Mononuclear cell (primary cell): ENCODE data around the gene EXOSC6. TPM values are rescaled to one million over a fixed set of nuclear protein-coding genes. Genes with fewer than 3 reads are reported as not detected.
"Not testable (repeated sequence)": the region's sequence is repeated elsewhere in the genome, so short reads cannot be mapped to it uniquely, and the experiment has no call there.

Source experiments
- H3K27me3 ChIP-seq: 2 replicates; pipeline ENCODE4 v1.6.0; 2011; ENCODE audit warnings: low read length, control low read depth; ENCODE audit not compliant: insufficient read depth
- H3K4me1 ChIP-seq: 2 replicates; pipeline ENCODE4 v1.5.1; 2011; ENCODE audit warnings: mild to moderate bottlenecking, low read length, control low read depth; ENCODE audit not compliant: insufficient read depth
- H3K4me3 ChIP-seq: 2 replicates; pipeline ENCODE4 v1.5.1; 2011; ENCODE audit warnings: mild to moderate bottlenecking, low read length, moderate library complexity
- H3K9me3 ChIP-seq: 2 replicates; pipeline ENCODE4 v1.5.1; 2011; ENCODE audit warnings: low read depth, mild to moderate bottlenecking, control low read depth, low read length
- total RNA-seq: library from RNA; depleted of rRNA; stranded (reverse); fragments of >200 nt; gene quantifications from one replicate; pipeline ENCODE4 v1.2.3, GENCODE V29; 2012

EXOSC6 gene
- total RNA-seq, 1 donor: 37.4 TPM

DNA sequence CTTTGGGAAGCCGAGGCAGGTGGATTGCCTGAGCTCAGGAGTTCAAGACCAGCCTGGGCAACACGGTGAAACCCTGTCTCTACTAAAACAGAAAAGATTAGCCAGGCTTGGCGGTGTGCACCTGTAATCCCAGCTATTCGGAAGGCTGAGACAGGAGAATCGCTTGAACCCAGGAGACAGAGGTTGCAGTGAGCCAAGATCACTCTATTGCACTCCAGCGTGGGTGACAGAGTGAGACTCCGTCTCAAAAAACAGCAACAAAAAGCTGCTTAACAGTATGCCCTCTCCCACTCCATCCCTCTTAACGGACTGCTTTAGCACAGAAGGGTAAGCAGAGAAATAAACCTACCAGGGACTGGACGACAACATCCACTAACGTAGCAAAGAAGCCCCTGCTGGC, 16.2 kb upstream of the EXOSC6 start:
- not testable (repeated sequence) for H3K9me3 ChIP-seq, H3K4me1 ChIP-seq, H3K4me3 ChIP-seq, H3K27me3 ChIP-seq

DNA sequence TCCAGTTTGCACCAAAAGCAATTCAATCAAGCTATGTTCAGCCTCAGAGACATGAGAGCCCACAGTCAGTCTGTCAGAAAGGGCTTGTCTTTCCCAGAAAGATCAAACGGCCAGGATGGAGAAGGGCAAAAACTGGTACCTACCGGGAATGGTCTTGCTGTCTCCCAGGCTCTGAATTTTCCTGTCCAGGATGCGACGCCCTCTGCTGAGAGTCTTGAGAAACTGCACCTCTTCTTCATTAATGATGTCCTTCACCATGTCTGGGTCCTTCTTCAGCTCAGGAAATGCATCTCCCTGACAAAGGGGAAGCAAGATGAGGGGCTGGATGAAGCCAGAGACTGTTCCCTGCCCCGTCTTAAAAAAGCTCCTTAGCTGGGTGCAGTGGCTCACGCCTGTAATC, 15.8 kb upstream of the EXOSC6 start:
- Histone ChIP-seq H3K4me1 (no peaks in the 10 kb centered on the region), H3K4me3 (no peak overlapping the region), H3K9me3 (no peaks in the 10 kb centered on the region), H3K27me3 (no peaks in the 10 kb centered on the region)

DNA sequence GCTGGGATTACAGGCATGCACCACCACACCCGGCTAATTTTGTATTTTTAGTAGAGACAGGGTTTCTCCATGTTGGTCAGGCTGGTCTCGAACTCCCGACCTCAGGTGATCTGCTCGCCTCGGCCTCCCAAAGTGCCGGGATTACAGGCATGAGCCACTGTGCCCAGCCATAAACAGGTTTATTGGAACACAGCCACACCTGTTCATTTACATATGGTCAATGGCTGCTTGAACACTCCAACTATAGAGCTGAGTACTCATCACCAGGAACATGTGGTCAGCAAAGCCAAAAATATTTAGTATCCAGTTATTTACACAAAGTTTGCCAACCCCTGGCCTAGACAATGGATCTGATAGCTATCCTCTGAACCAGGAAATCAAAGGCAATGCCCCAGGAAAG, 8.2 kb upstream of the EXOSC6 start:
- not testable (repeated sequence) for H3K4me3 ChIP-seq, H3K4me1 ChIP-seq, H3K27me3 ChIP-seq, H3K9me3 ChIP-seq

DNA sequence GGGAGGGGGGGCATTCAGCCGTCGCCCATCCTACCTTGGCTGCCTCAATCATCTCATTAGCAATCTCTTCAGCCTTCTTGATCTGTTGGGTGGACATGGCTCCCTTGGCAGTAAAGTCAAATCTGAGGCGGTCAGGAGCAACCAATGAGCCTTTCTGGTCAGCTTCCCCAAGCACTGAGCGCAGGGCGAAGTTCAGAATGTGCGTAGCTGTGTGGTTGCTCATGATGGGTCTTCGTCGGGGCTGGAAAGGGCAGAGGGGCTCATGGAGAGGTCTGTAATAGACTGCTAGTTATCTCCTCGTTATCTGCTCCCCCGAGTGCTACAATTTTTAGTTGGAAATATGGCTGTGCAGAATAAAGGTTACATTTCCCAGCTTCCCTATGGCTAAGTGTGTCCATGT, 7.2 kb upstream of the EXOSC6 start:
- Histone ChIP-seq H3K4me1 (no peaks in the 10 kb centered on the region), H3K4me3 (no peak overlapping the region)

DNA sequence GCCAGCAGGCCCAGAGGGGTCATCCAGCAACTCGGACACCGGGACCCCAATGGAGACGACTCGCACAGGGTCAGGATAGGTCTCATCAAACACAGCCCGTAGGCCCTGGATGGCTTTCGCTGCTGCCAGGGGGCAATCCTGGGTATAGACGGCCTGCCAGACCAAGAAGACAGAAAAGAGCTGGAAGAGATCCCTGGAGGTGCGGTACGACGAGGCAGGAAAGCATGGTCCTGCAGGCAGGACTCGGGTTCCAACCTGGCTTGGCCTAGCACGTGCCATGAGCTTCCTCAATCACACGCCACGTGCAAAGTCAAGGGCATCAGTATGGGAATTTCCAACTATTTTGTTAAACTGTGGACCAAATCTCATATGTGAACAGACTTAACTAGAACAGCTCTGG, 6.3 kb upstream of the EXOSC6 start:
- Histone ChIP-seq H3K4me3 (no peak overlapping the region), H3K9me3 (no peaks in the 10 kb centered on the region), H3K27me3 (no peaks in the 10 kb centered on the region), H3K4me1 (no peaks in the 10 kb centered on the region)

More for the DNA sequence above, 7.2 kb upstream of the EXOSC6 start:
- no peaks in the 10 kb centered on the region for H3K9me3 ChIP-seq
- no peaks in the 10 kb centered on the region for H3K27me3 ChIP-seq

DNA sequence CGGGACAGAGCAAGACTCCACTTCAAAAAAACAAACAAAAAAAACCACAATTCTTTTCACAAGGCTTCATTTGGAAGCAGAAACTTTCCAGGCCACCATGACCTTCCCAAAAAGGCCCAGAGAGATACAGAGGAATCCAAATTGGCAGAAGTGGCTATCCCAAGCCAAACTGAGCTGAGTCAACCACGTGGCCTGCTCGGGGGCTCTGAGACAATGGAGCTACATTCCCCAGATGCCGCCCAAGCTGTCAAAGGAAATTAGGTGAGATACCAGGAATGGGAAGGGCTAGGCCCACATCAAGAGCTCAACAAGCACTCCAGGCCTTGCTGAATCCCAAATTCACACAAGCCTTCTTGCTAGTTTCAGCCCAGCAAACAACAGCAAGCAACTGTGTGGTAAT, 5.7 kb upstream of the EXOSC6 start:
- no peaks in the 10 kb centered on the region for H3K9me3 ChIP-seq
- H3K27me3 ChIP-seq: no peaks in the 10 kb centered on the region
- H3K4me3 ChIP-seq: no peak overlapping the region
- no peaks in the 10 kb centered on the region for H3K4me1 ChIP-seq

DNA sequence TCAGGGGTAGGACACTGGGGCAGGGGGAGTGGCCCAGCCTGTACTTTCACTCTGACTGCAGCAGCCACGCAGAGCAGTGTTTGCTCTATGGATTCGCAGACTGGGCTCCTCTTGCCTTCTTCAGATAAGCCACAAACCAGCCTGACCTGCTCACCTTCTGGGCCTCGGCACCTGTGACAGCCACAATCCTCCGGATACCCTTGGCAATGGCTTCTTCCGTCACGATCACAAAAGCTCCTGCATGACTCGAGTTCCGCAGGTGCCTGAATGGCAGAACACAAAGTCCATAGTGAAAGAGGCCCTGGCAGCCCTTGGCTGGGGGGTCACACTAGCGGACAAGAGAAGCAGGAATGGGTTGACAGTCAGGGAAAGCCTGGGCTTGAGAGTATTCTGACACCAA, 3.8 kb upstream of the EXOSC6 start:
- Histone ChIP-seq H3K4me1 (peaks cover 6% of the 10 kb centered on the region), H3K4me3 (no peak overlapping the region), H3K9me3 (no peaks in the 10 kb centered on the region), H3K27me3 (no peaks in the 10 kb centered on the region)

DNA sequence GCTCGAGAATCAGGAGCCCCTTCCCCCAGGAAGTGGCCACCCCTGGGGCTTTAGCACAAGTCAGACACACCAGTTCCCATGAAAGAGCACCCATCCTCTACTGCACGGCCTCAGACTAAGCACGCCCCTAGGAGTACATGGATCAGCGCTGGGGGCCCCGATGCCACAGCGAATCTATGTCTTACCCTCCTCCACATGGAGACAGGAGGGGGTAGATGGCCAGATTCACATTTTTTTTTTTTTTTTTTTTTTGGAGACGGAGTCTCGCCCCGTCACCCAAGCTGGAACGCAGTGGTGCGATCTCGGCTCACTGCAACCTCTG, 3.2 kb upstream of the EXOSC6 start:
- no peak overlapping the region for H3K4me3 ChIP-seq
- no peaks in the 10 kb centered on the region for H3K27me3 ChIP-seq
- peaks cover 12% of the 10 kb centered on the region for H3K4me1 ChIP-seq
- H3K9me3 ChIP-seq: no peaks in the 10 kb centered on the region

DNA sequence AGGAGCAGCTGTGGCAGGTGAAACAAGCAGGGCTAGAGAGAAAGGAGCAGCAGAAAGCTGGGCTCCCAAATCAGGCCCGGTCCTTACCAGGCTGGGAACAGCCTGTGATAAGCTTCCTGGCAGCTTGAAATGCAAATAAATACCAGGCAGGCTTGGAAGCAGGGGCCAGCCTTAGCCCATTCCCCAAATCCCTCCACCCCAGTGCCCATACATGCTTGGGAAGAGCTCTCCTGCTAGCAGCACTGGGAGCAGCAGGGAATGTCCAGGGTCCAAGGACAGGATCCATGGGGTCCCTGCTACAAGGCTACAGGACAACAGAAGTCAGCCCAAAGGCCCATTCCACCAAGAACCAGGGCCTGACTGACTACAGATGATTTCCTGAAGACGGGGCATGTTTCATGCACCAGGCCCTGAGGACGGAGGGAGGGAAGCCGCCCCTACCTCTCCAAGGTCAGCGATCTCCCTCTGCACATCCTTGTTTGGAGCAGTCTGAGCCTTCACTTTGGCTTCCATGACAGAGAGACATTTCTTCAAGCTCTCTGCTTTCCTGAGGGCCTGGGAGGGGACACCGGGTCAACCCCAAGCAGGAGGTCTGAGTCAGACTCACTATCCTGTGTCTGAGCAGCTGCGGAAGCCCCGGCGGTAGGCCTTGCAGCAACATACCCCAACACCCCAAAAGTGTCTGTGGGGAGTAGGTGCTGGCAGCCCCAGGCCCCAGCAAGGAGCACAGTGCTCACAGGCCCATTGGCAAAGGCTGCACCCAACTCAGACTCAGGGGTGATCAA, 2.6 kb upstream of the EXOSC6 start:
- Histone ChIP-seq H3K27me3 (no peaks in the 10 kb centered on the region), H3K9me3 (no peaks in the 10 kb centered on the region), H3K4me1 (peaks cover 18% of the 10 kb centered on the region), H3K4me3 (no peak overlapping the region)

DNA sequence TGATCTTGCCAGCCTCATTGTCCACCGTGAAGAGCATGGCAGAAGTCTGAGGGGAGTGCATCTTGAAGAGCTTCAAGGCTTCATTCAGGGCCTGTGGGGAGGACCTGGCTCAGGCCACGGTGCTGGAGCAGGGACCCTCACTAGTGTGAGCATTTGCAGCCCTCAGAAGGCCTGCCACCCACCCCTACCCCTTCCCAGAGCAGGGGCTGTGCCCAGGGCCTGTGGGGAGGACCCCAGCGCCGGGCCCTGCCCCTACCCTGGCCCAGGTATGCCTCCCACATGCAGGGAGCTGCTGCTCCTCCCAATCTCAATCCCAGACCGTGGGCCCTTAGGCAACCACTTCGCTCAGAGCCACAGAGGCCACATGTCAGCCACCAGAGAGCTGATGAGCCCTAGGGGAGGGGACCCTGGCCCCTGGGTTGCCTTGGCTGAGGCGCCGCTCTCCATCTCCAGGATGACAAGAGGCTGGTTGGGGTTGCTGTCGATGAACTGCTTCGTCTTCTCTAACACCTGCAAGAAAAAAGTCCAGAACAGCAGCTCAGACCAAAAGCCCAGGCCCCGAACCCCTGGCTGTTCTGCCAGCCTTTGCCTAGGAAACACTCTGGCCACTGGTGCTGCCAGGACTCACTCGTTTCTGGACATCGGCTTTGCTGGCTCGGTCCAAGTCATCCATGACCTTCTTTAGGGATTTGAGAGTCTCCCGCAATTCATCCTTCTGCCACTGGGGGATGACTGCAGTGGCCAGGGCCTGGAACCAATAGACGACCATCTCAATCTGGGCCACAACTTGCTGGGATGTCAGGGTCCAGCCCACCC, 1.8 kb upstream of the EXOSC6 start:
- Histone ChIP-seq H3K4me3 (no peak overlapping the region), H3K4me1 (peaks cover 24% of the 10 kb centered on the region), H3K27me3 (no peaks in the 10 kb centered on the region), H3K9me3 (no peaks in the 10 kb centered on the region)

DNA sequence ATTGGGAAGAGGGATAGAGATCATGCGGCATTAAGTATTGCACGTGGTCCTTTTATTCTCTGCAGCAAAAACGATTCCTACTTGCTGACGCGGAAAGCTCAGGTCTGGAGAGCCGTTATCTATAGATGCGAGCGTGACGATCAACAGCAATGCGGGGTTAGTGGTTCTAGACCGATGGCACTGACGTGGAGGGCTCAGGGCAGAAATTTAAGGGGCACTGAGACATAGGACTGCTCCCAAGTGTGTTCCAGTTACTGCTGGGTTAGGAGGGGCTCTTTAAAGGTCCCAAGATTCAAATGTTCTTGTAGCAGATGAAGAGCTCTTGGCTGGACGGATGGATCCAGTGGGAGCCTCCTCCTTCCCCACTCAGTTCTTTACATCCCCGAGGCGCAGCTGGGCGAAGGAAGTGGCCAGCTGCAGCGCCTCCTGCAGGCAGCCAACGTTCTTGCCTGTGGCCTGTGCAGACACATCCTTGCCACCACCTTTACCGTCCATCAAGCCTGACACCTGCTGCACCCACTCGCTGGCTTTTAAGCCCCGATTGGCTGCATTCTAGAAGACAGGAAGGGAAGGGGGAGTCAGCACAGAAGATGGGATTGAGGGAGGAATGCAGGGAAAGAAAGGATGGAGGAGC, 732 bp upstream of the EXOSC6 start:
- no peaks in the 10 kb centered on the region for H3K9me3 ChIP-seq
- H3K4me3 ChIP-seq: no peak overlapping the region
- H3K27me3 ChIP-seq: no peaks in the 10 kb centered on the region
- peaks cover 25% of the 10 kb centered on the region for H3K4me1 ChIP-seq

DNA sequence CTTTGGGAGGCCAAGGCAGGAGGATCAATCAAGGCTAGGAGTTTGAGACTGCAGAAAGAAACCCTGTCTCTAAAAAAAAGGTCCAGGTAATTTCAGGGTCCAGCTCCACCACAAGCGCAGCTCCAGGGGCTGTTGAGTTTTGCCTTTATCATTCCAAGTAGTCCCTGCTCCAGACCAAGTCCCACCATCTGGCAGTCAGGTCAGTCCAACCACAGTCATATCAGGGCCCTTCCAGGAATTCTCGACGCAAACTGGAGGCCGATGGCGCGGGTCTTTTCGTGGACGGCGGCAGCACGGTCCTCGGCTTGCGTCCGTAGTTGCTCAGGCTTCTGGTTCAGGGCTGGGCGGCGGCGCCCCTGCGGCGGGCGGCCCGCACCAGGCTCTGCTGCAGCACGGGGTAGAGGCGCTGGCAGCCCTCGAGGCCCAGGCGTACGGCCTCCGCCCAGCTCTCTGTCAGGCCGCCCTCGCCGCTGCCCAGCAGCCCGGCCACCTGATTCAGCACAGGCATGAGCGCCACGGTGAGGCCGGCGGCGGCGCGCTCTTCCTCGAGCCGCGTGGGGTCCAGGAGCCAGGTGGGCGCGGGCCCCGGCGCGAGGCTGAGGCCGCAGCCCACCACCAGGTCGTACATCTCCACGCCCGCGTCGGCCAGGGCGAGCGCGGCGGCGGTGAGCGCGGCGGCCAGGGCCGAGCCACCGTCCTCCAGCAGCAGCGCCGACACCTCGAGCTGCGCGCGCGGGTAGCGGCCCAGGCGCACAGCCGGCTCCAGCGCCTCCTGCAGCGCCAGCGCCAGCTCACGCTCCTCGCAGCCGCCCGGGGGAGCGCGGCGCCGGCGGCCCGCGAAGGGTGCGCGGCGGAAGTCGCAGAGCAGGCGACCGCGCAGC, 752 bp downstream of the EXOSC6 start:
- peaks cover 25% of the 10 kb centered on the region for H3K4me1 ChIP-seq

DNA sequence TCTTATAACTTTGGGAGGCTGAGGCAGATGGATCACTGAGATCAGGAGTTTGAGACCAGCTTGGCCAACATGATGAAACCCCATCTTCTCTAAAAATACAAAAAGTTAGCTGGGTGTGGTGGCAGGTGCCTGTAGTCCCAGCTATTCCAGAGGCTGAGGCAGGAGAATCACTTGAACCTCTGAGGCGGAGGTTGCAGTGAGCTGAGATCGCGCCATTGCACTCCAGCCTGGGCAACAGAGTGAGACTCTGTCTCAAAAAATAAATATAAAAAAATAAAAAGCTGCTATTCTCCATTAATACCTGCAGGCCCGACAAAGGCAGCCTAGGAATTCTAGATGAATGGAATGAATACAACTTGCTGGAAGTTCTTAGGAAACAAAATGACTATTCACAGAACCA, 2.0 kb downstream of the EXOSC6 start:
- peaks cover 25% of the 10 kb centered on the region for H3K4me1 ChIP-seq
- H3K27me3 ChIP-seq, H3K4me3 ChIP-seq, H3K9me3 ChIP-seq: not testable (repeated sequence)

More for the DNA sequence above, 752 bp downstream of the EXOSC6 start:
- peak overlapping the region; percentile 66 for H3K4me3 ChIP-seq
- no peaks in the 10 kb centered on the region for H3K9me3 ChIP-seq
- H3K27me3 ChIP-seq: no peaks in the 10 kb centered on the region

DNA sequence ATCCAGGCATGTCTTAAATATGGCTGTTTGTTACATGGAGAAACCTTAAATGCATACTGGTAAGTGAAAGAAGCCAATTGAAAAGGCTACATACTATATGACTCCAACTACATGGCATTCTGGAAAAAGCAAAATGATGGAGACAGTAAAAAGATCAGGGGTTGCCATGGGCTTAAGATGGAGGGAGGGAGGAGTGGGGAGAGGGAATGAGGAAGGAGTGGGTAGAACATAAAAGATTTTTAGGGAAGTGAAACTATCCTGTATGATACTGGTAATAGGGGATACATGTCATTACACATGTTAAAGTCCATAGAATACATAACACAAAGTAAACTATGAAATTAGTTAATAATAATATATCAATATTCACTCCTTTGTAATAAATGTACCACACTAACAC, 13.0 kb downstream of the EXOSC6 start:
- H3K4me1 ChIP-seq, H3K4me3 ChIP-seq, H3K27me3 ChIP-seq, H3K9me3 ChIP-seq: not testable (repeated sequence)

DNA sequence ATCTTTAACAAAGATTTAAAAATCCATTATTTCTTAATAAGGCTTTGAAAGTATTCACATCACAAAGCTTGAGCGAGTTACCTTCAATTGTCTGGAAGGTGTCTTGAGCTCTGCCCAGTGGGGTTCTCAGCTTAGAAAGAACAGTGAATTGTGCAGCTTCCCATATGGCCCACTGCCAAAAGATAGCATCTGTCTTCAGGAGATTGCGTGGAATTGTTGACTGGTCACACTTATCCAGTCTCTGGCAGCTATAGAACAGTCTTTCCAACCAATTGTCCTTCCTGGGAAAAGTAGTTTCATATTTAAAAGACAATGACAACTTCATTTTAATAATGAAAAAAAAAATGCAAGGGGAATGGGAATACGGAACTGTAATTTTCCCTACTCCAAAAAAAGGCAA, 19.9 kb downstream of the EXOSC6 start:
- not testable (repeated sequence) for H3K4me3 ChIP-seq, H3K27me3 ChIP-seq, H3K9me3 ChIP-seq, H3K4me1 ChIP-seq
